Fibroblast of lung (primary cell): ENCODE data around the gene SPARC. TPM values are rescaled to one million over a fixed set of nuclear protein-coding genes. Genes with fewer than 3 reads are reported as not detected.

Experiments used
- DNase-seq, 2 donors: peaks; one replicate each; pipeline versions ENCODE4 v3.0.0 to v3.0.0-alpha.2; 2010; ENCODE audit warnings: low read depth in 2 of 2
- H2AFZ ChIP-seq: 2 replicates; pipeline ENCODE4 v1.5.1; 2012; ENCODE audit warnings: low read length, control low read depth, inconsistent platforms
- H3K27ac ChIP-seq: 2 replicates; pipeline ENCODE4 v1.5.1; 2011; ENCODE audit warnings: low read length, control low read depth; ENCODE audit not compliant: insufficient read depth
- H3K27me3 ChIP-seq: 2 replicates; pipeline ENCODE4 v1.5.1; 2011; ENCODE audit warnings: mild to moderate bottlenecking, low read length; ENCODE audit not compliant: control insufficient read depth, insufficient read depth
- H3K36me3 ChIP-seq: 2 replicates; pipeline ENCODE4 v1.5.1; 2011; ENCODE audit warnings: low read length; ENCODE audit not compliant: control insufficient read depth, insufficient read depth
- H3K4me1 ChIP-seq: 2 replicates; pipeline ENCODE4 v1.5.1; 2011; ENCODE audit warnings: low read length; ENCODE audit not compliant: control insufficient read depth, insufficient read depth; ENCODE audit errors: extremely low read depth
- H3K4me2 ChIP-seq: 2 replicates; pipeline ENCODE4 v1.5.1; 2011; ENCODE audit warnings: low read length, control low read depth; ENCODE audit not compliant: insufficient read depth; ENCODE audit errors: extremely low read depth
- H3K4me3 ChIP-seq, 4 experiments: fragments of 200-600 bp in 1 of 4; sonication (generic) in 1 of 4; replicated peaks in 1 of 4; 2 replicates each; pipeline ENCODE4 v1.5.1; 2011 to 2016; ENCODE audit warnings: low read length in 4 of 4, low read depth in 3 of 4, mild to moderate bottlenecking in 3 of 4, control low read depth in 2 of 4, inconsistent platforms in 1 of 4, mixed read lengths in 1 of 4; ENCODE audit not compliant: insufficient read depth in 1 of 4; ENCODE audit errors: control extremely low read depth in 1 of 4
- H3K79me2 ChIP-seq: 2 replicates; pipeline ENCODE4 v1.5.1; 2012; ENCODE audit warnings: mild to moderate bottlenecking, low read length, inconsistent platforms; ENCODE audit not compliant: control insufficient read depth, insufficient read depth
- H3K9ac ChIP-seq: 2 replicates; pipeline ENCODE4 v1.5.1; 2011; ENCODE audit warnings: mild to moderate bottlenecking, low read length, control low read depth; ENCODE audit not compliant: insufficient read depth
- H3K9me3 ChIP-seq: 2 replicates; pipeline ENCODE4 v1.5.1; 2012; ENCODE audit warnings: low read depth, low read length; ENCODE audit not compliant: control insufficient read depth, insufficient read depth
- H4K20me1 ChIP-seq: 2 replicates; pipeline ENCODE4 v1.5.1; 2011; ENCODE audit warnings: low read length; ENCODE audit not compliant: control insufficient read depth, insufficient read depth; ENCODE audit errors: extremely low read depth
- EZH2 ChIP-seq: IDR thresholded peaks from 2 replicates; pipeline ENCODE4 v1.5.1; 2012; ENCODE audit warnings: low read length, control low read depth, mild to moderate bottlenecking; ENCODE audit errors: missing control alignments
- polyA plus RNA-seq, 2 donors: library from polyadenylated mRNA; depleted of rRNA in 1 of 2; stranded (reverse) in 1 of 2; unstranded in 1 of 2; fragments of >200 nt; gene quantifications; 2 replicates each; pipeline ENCODE4 v1.2.1, GENCODE V29; 2011 to 2012; ENCODE audit warnings: missing spikeins in 1 of 2
- total RNA-seq: library from RNA; depleted of rRNA; stranded (reverse); fragments of >200 nt; gene quantifications from 2 replicates; pipeline ENCODE4 v1.2.1, GENCODE V29; 2014
- TF ChIP-seq, protein P1 (sequence below), 2 donors: IDR thresholded peaks in 1 of 2; conservative IDR thresholded peaks in 1 of 2; 1 replicate in 1 of 2; 2 replicates in 1 of 2; pipeline ENCODE4 v1.5.1; 2011 to 2012; ENCODE audit warnings: low read length in 2 of 2, control low read depth in 1 of 2, inconsistent platforms in 1 of 2, low read depth in 1 of 2, mild to moderate bottlenecking in 1 of 2

SPARC gene
- total and polyA plus RNA-seq, 2 donors (not counting 1 experiment from before 2014, with no cell fraction given), result 408 to 6,513 TPM

DNA sequence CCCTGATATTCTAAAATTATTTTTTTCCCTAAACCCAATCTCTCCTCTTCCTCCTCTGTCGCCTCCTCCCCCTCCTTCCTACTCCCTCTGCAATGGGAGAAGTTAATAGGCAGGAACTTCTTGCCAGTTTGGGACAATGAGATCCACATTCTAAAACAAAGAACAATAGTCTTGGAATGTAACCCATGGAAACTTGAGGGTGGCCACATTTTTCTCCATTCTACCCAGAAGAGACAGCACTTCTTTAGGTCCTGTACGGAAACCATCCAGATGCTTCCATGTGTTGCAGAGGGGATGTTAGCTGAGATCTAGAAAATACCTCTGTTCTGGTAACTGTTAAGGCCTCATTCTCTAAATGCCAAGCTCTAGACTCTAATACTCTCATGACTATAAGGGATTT is 10.0 kb downstream of the SPARC start:
- no peaks in the 10 kb centered on the region for H3K27me3 ChIP-seq
- no peaks in the 10 kb centered on the region for H4K20me1 ChIP-seq
- H3K36me3 ChIP-seq, result peaks cover 30% of the 10 kb centered on the region
- peaks cover 71% of the 10 kb centered on the region for H3K4me1 ChIP-seq
- peak overlapping the region; percentile 6 for H3K4me2 ChIP-seq
- H3K9me3 ChIP-seq, result no peaks in the 10 kb centered on the region
- H3K4me3 ChIP-seq, result peak overlapping the region in 1 of 4 experiments; percentile 94
- no peak overlapping the region for H3K27ac ChIP-seq
- H3K79me2 ChIP-seq, result peaks cover 95% of the 10 kb centered on the region
- TF ChIP-seq EZH2, result no peak
- TF ChIP-seq, protein P1, sequence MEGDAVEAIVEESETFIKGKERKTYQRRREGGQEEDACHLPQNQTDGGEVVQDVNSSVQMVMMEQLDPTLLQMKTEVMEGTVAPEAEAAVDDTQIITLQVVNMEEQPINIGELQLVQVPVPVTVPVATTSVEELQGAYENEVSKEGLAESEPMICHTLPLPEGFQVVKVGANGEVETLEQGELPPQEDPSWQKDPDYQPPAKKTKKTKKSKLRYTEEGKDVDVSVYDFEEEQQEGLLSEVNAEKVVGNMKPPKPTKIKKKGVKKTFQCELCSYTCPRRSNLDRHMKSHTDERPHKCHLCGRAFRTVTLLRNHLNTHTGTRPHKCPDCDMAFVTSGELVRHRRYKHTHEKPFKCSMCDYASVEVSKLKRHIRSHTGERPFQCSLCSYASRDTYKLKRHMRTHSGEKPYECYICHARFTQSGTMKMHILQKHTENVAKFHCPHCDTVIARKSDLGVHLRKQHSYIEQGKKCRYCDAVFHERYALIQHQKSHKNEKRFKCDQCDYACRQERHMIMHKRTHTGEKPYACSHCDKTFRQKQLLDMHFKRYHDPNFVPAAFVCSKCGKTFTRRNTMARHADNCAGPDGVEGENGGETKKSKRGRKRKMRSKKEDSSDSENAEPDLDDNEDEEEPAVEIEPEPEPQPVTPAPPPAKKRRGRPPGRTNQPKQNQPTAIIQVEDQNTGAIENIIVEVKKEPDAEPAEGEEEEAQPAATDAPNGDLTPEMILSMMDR (conservative IDR thresholded peaks at IDR 0.05 in 1 of 2, IDR thresholded peaks at IDR 0.05 in 1 of 2; ENCODE audit: low read depth in 1 of 2, low read length in 2 of 2), result no peak
- peak; percentile 2 to 66 for DNase-seq
- H2AFZ ChIP-seq, result no peak overlapping the region
- no peak overlapping the region for H3K9ac ChIP-seq

DNA sequence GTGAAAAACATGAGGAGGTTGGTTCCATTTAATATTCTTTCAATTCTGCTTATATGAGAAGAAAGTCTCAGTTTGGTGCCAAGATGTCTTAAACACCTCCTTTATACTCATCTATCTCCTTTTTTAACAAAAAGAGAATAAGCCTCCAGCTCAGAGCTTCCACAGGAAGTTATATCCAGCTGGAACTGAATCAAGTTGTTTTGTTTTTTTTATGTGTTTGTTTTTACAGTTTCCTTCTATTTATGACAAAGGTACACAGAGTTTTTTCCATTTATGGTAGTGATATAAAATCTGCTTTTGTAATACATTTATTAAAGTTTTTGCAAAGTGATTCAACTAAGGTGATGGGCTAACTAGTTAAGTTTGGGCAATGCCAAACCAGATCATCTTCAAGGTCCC is 10.4 kb downstream of the SPARC start:
- Histone ChIP-seq H3K27ac (peak overlapping the region; percentile 55), H2AFZ (no peak overlapping the region), H3K4me3 (peak overlapping the region in 1 of 4 experiments; percentile 94), H3K27me3 (no peaks in the 10 kb centered on the region), H3K4me2 (peak overlapping the region; percentile 30), H3K36me3 (peaks cover 34% of the 10 kb centered on the region), H3K4me1 (peaks cover 75% of the 10 kb centered on the region), H3K9ac (no peak overlapping the region), H4K20me1 (no peaks in the 10 kb centered on the region), H3K79me2 (peaks cover 95% of the 10 kb centered on the region), H3K9me3 (no peaks in the 10 kb centered on the region)
- no peak for TF ChIP-seq EZH2
- TF ChIP-seq, protein P1 (conservative IDR thresholded peaks at IDR 0.05 in 1 of 2, IDR thresholded peaks at IDR 0.05 in 1 of 2; ENCODE audit: low read depth in 1 of 2, low read length in 2 of 2), result no peak
- no peak for DNase-seq

DNA sequence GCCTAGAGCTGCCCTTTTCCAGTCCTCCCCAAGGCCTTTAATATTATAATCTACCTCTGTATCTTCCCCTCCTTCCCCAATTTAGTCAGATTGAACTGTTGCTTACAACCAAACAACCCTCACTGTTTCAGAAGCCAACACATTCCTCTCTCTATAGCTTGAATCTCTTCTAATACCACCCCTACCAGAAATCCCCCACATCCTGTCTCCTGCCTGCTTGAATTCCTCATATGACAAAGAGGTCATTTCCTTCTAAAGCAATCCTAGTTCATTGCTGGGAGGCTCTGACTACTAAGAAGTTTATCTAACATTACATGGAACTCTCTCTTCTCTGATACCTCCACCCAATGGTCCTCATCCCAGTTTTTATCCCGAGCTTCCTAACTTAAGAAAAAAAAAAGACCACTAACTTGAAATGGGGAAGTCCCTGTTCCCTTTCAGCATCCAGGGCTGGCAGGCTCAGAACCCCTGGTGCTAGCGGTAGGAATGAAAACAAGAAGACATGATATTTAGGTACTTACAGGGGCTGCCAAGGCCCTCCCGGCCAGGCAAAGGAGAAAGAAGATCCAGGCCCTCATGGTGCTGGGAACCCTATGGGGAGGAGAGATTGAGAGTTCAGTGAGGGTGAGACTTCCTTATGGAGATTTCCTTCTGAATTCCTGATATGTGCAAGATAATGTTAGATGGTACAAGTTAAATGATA is 11.0 kb downstream of the SPARC start:
- peak overlapping the region; percentile 16 for H3K9ac ChIP-seq
- H4K20me1 ChIP-seq, result no peaks in the 10 kb centered on the region
- peak; percentile 34 to 56 for DNase-seq
- no peak overlapping the region for H2AFZ ChIP-seq
- H3K27me3 ChIP-seq, result no peaks in the 10 kb centered on the region
- H3K36me3 ChIP-seq, result peaks cover 39% of the 10 kb centered on the region
- TF ChIP-seq EZH2, result no peak
- TF ChIP-seq, protein P1 (conservative IDR thresholded peaks at IDR 0.05 in 1 of 2, IDR thresholded peaks at IDR 0.05 in 1 of 2; ENCODE audit: low read depth in 1 of 2, low read length in 2 of 2), result no peak
- H3K4me3 ChIP-seq, result peak overlapping the region in 1 of 4 experiments; percentile 12
- no peaks in the 10 kb centered on the region for H3K9me3 ChIP-seq
- H3K27ac ChIP-seq, result peak overlapping the region; percentile 55
- peaks cover 76% of the 10 kb centered on the region for H3K4me1 ChIP-seq
- peaks cover 93% of the 10 kb centered on the region for H3K79me2 ChIP-seq
- H3K4me2 ChIP-seq, result peak overlapping the region; percentile 30
